Measurements from ENCODE around the gene FSTL5.

FSTL5 gene

DNA sequence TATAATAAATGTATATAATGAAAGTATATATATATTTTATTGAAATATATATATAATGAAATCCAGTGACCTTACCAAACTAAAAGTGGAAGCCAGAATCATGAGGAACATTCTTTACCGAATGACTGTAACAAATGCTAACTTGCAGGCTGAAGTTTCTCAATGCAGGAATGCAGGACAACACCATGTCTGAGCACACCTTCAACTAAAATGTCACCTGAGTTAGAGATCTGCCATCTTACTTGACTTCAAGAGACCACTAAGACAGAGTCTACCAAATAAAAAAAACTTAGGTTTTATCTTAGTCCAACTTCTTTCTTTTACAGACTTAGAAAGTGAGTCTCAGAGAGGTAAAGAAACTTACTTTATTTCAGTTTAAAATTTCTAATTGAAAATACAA is 176.2 kb downstream of the FSTL5 start:
- Mint-ChIP-seq H3K27me3 (ENCODE audit: low read depth, poor library complexity) (no peaks in the 10 kb centered on the region), H3K9me3 (no peaks in the 10 kb centered on the region), H3K4me3 (no peak overlapping the region), H3K36me3 (ENCODE audit: low read depth) (no peaks in the 10 kb centered on the region), H3K27ac (no peak overlapping the region), H3K4me1 (no peaks in the 10 kb centered on the region)
- no peak for DNase-seq
- TF ChIP-seq, protein P1, sequence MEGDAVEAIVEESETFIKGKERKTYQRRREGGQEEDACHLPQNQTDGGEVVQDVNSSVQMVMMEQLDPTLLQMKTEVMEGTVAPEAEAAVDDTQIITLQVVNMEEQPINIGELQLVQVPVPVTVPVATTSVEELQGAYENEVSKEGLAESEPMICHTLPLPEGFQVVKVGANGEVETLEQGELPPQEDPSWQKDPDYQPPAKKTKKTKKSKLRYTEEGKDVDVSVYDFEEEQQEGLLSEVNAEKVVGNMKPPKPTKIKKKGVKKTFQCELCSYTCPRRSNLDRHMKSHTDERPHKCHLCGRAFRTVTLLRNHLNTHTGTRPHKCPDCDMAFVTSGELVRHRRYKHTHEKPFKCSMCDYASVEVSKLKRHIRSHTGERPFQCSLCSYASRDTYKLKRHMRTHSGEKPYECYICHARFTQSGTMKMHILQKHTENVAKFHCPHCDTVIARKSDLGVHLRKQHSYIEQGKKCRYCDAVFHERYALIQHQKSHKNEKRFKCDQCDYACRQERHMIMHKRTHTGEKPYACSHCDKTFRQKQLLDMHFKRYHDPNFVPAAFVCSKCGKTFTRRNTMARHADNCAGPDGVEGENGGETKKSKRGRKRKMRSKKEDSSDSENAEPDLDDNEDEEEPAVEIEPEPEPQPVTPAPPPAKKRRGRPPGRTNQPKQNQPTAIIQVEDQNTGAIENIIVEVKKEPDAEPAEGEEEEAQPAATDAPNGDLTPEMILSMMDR (IDR thresholded peaks at IDR 0.05), result no peak

DNA sequence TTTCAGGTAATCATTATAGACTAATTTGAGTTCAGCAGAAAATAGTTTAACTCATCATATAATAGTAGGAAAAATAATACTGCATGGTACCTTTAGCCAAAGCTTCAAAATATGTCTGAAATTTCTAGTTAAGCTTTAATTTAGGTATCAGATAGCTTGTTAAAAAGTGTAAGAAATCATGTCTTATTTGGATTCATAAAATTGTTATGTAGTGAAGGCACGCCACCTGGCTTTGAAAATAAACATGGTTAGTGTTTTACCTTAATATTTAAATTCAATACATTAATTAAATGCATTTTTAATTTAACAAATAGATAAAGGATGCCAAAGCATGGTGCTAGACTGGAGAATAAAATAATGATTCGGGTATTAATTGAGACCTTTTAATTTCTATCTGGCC is 211.4 kb downstream of the FSTL5 start:
- Mint-ChIP-seq H3K36me3 (ENCODE audit: low read depth) (no peaks in the 10 kb centered on the region), H3K4me1 (no peaks in the 10 kb centered on the region), H3K9me3 (no peaks in the 10 kb centered on the region), H3K4me3 (no peak overlapping the region), H3K27ac (no peak overlapping the region), H3K27me3 (ENCODE audit: low read depth, poor library complexity) (no peaks in the 10 kb centered on the region)
- TF ChIP-seq, protein P1 (IDR thresholded peaks at IDR 0.05), result no peak
- DNase-seq, result no peak

DNA sequence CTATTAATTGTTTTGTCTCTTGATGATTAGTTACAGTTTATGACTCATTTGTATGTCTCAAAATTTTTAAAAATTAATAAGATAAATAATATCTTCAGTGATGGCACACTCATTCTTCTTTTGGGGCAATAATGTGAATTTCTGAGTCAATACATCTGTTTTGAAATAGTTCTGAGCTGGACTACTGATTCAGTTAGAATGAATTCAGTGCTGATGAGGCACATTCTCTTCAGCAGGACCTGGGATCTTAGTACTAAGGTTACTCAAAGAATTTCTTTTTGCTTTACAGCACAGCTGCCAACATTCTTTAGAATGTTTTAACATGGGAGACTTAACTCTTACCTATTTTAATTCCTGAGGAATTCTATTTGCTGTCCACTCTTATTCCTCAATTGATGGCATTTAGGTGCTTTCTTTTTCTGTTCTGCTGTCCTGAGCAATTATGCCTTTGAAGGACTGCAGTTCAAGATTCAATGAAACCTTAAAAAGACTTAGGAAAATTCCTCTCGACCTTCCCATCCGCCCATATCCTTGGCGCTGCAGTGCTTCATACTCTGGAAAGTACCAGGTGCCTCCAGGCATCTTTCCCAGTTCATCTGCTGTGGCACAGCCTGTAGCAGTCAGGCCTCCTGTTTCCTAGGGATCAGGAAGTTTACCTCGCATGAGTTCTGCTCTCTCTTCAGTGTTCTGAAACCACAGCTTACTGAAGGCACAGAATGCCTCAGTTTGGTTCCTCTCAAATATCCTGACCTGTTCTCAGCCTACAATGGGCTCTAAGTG is 213.7 kb downstream of the FSTL5 start:
- Mint-ChIP-seq H3K27ac (no peak overlapping the region), H3K27me3 (ENCODE audit: low read depth, poor library complexity) (no peaks in the 10 kb centered on the region), H3K36me3 (ENCODE audit: low read depth) (no peaks in the 10 kb centered on the region), H3K9me3 (no peaks in the 10 kb centered on the region), H3K4me3 (no peak overlapping the region), H3K4me1 (no peaks in the 10 kb centered on the region)
- TF ChIP-seq, protein P1 (IDR thresholded peaks at IDR 0.05), result no peak
- DNase-seq, result no peak

DNA sequence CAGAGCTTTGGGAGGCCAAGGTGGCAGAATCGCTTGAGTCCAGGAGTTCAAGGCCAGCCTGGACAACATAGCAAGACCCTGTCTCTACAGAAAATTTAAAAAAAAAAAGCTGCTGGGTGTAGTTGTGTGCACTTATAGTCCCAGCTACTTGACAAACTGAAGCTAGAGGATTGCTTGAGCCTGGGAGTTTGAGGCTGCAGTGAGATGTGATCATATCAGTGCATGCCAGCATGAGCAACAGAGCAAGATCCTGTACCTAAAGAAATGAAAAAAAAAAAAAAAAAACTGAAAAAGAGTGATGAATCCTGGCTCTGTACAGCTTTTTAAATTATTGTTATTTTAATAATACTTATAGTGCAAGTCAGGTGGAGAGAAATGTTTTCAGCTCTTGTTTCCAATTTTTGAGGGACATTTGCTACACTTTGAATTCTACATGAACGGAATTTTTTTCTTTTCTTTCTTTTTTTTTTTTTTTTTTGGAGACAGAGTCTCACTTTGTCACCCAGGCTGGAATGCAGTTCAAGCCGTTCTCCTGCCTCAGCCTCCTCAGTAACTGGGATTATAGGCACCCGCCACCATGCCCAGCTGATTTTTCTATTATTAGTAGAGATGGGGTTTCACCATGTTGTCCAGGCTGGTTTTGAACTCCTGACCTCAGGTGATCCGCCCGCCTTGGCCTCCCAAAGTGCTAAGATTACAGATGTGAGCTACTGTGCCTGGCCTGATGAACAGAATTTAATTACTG is 215.6 kb downstream of the FSTL5 start:
- Mint-ChIP-seq H3K9me3 (no peaks in the 10 kb centered on the region), H3K4me1 (no peaks in the 10 kb centered on the region), H3K4me3 (no peak overlapping the region), H3K36me3 (ENCODE audit: low read depth) (no peaks in the 10 kb centered on the region), H3K27me3 (ENCODE audit: low read depth, poor library complexity) (peaks cover 2% of the 10 kb centered on the region), H3K27ac (no peak overlapping the region)
- TF ChIP-seq, protein P1 (IDR thresholded peaks at IDR 0.05), result no peak
- no peak for DNase-seq

DNA sequence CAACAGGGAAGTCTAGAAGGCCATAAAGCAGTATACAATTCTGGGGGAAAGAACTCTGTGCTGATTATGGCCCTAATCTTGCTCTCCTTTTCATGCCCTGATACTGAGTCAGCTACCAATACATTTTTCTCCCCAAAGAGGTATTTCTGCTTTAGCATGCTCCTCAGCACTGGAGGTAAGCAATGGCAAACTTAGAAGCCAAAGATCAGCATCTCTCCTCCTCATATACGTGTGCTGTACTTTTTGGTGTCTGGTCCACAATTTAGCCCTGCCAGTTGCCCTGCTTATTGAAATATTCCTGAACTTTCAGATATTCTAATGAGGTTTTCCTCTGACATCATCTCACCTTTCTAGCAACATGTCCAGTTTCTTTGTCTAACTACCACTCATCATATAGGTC is 226.2 kb downstream of the FSTL5 start:
- H3K36me3 Mint-ChIP-seq (ENCODE audit: low read depth), result no peaks in the 10 kb centered on the region
- no peak overlapping the region for H3K27ac Mint-ChIP-seq
- H3K4me1 Mint-ChIP-seq, result no peaks in the 10 kb centered on the region
- no peak for DNase-seq
- no peak overlapping the region for H3K4me3 Mint-ChIP-seq
- H3K9me3 Mint-ChIP-seq, result no peaks in the 10 kb centered on the region
- H3K27me3 Mint-ChIP-seq (ENCODE audit: low read depth, poor library complexity), result no peaks in the 10 kb centered on the region
- TF ChIP-seq, protein P1 (IDR thresholded peaks at IDR 0.05), result no peak
